ENCODE data around the gene RASA3. TPM values are rescaled to one million over a fixed set of nuclear protein-coding genes. Genes with fewer than 3 reads are reported as not detected.

RASA3 gene
- total and polyA plus RNA-seq, 2 of the 8 experiments (the other 6 are each of a cell fraction or from before 2014, with no cell fraction given): 7.5 to 21.9 TPM

Other genes with a start within 250 kb of the RASA3 start
- 0.21 and 0.28 TPM in 2 replicates for gene C13orf46, start 158.5 kb downstream of the RASA3 start, total RNA-seq (2021; fragmentation: NEBNext Ultra II Directional; extraction: Animal tissue kit (Norgen Biotek cat#: 25700))
- 0.23 and 0.60 TPM in 2 replicates for gene C13orf46, start 158.5 kb downstream of the RASA3 start, polyA plus RNA-seq (2011; rRNA removed)
- gene CFAP97D2, start 46.6 kb upstream of the RASA3 start, total RNA-seq (2021; fragmentation: NEBNext Ultra II Directional; extraction: Animal tissue kit (Norgen Biotek cat#: 25700)): not detected in 2 replicates
- not detected in 2 replicates for gene CFAP97D2, start 46.6 kb upstream of the RASA3 start, polyA plus RNA-seq (2011; rRNA removed)
- 78.7 and 83.4 TPM in 2 replicates for gene CDC16, start 102.3 kb upstream of the RASA3 start, total RNA-seq (2021; fragmentation: NEBNext Ultra II Directional; extraction: Animal tissue kit (Norgen Biotek cat#: 25700))
- 36.3 and 42.5 TPM in 2 replicates for gene CDC16, start 102.3 kb upstream of the RASA3 start, polyA plus RNA-seq (2011; rRNA removed)
- gene UPF3A, start 149.0 kb upstream of the RASA3 start, total RNA-seq (2021; fragmentation: NEBNext Ultra II Directional; extraction: Animal tissue kit (Norgen Biotek cat#: 25700)): 56.6 and 58.2 TPM in 2 replicates
- gene UPF3A, start 149.0 kb upstream of the RASA3 start, polyA plus RNA-seq (2011; rRNA removed): 47.1 and 48.7 TPM in 2 replicates
- 40.6 and 41.9 TPM in 2 replicates for gene CHAMP1, start 181.9 kb upstream of the RASA3 start, total RNA-seq (2021; fragmentation: NEBNext Ultra II Directional; extraction: Animal tissue kit (Norgen Biotek cat#: 25700))
- 26.8 and 27.1 TPM in 2 replicates for gene CHAMP1, start 181.9 kb upstream of the RASA3 start, polyA plus RNA-seq (2011; rRNA removed)